Measurements from ENCODE around the gene ARSG.

The ARSG gene

DNA sequence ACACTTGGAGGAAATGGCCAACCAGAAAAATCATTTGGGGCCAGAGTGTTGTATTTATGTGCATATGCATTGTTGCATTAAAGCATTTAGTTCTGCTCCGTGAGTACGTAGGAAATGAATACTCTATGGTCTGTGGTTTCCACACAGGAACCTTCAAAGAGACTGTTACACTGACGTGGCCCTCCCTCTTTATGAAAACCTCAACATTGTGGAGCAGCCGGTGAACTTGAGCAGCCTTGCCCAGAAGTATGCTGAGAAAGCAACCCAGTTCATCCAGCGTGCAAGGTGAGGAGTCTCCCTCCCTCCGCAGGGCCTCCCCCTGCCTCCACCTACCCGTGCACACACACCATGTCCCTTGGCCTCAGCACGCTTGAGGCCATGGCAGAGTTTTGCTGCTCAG, 65.2 kb downstream of the ARSG start:
- Histone ChIP-seq H3K9me2 (replicated peaks; ENCODE audit: insufficient read depth, low read length) (no peaks in the 10 kb centered on the region), H3K9me3 (ENCODE audit: insufficient read depth, low read length) (no peaks in the 10 kb centered on the region), H3K36me3 (ENCODE audit: low read length) (no peaks in the 10 kb centered on the region), H3K9ac (ENCODE audit: low read length) (no peak overlapping the region), H3F3A (ENCODE audit: insufficient read depth) (no peaks in the 10 kb centered on the region), H3K79me2 (ENCODE audit: insufficient read depth, low read length) (no peaks in the 10 kb centered on the region), H3K27ac (ENCODE audit: low read depth, low read length) (no peak overlapping the region), H3K27me3 (ENCODE audit: low read length) (no peaks in the 10 kb centered on the region), H2AFZ (ENCODE audit: low read depth, low read length, severe bottlenecking) (no peak overlapping the region), H4K20me1 (ENCODE audit: low read depth, low read length) (no peaks in the 10 kb centered on the region), H3K4me3 (ENCODE audit: insufficient read depth, low read length, poor library complexity, severe bottlenecking) (no peak overlapping the region), H3K4me2 (ENCODE audit: low read depth, low read length, poor library complexity, severe bottlenecking) (no peak overlapping the region)
- TF ChIP-seq, protein P1, sequence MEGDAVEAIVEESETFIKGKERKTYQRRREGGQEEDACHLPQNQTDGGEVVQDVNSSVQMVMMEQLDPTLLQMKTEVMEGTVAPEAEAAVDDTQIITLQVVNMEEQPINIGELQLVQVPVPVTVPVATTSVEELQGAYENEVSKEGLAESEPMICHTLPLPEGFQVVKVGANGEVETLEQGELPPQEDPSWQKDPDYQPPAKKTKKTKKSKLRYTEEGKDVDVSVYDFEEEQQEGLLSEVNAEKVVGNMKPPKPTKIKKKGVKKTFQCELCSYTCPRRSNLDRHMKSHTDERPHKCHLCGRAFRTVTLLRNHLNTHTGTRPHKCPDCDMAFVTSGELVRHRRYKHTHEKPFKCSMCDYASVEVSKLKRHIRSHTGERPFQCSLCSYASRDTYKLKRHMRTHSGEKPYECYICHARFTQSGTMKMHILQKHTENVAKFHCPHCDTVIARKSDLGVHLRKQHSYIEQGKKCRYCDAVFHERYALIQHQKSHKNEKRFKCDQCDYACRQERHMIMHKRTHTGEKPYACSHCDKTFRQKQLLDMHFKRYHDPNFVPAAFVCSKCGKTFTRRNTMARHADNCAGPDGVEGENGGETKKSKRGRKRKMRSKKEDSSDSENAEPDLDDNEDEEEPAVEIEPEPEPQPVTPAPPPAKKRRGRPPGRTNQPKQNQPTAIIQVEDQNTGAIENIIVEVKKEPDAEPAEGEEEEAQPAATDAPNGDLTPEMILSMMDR (IDR thresholded peaks at IDR 0.05; ENCODE audit: insufficient read depth, low read length, poor library complexity, severe bottlenecking): no peak

DNA sequence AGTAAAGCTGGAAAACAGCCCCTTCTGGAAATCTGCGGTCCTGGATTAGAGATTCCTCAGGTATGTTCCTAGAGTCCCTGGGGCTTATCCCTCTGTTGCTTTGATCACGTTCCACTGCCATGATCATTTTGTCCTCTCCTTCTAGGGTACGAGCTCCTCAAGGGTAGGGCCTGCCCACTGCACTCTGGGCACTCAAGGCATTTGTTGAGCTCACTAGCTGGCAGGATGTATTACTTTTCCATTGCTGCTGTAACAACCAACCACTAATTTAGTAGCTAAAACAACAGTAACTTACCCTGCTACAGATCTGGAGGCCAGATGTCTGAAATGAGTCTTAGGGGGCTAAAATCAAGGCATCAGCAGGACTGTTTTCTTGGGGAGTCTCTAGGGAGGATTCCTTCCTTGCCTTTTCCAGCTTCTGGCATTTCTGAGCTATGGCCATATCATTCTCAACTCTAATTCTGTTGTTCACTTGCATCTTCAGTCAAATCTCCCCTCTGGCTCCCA, 65.7 kb downstream of the ARSG start:
- H3K36me3 ChIP-seq (ENCODE audit: low read length): no peaks in the 10 kb centered on the region
- no peak overlapping the region for H3K27ac ChIP-seq (ENCODE audit: low read depth, low read length)
- no peaks in the 10 kb centered on the region for H3F3A ChIP-seq (ENCODE audit: insufficient read depth)
- no peaks in the 10 kb centered on the region for H4K20me1 ChIP-seq (ENCODE audit: low read depth, low read length)
- H3K4me2 ChIP-seq (ENCODE audit: low read depth, low read length, poor library complexity, severe bottlenecking): no peak overlapping the region
- TF ChIP-seq, protein P1 (IDR thresholded peaks at IDR 0.05; ENCODE audit: insufficient read depth, low read length, poor library complexity, severe bottlenecking): no peak
- TF ChIP-seq EZH2phosphoT487 (conservative IDR thresholded peaks at IDR 0.05; ENCODE audit: low read length): no peak
- no peak overlapping the region for H3K9ac ChIP-seq (ENCODE audit: low read length)
- H3K9me3 ChIP-seq (ENCODE audit: insufficient read depth, low read length): no peaks in the 10 kb centered on the region
- H3K79me2 ChIP-seq (ENCODE audit: insufficient read depth, low read length): no peaks in the 10 kb centered on the region
- H3K27me3 ChIP-seq (ENCODE audit: low read length): no peaks in the 10 kb centered on the region
- H3K9me2 ChIP-seq (replicated peaks; ENCODE audit: insufficient read depth, low read length): no peaks in the 10 kb centered on the region
- H3K4me3 ChIP-seq (ENCODE audit: insufficient read depth, low read length, poor library complexity, severe bottlenecking): no peak overlapping the region
- H2AFZ ChIP-seq (ENCODE audit: low read depth, low read length, severe bottlenecking): no peak overlapping the region

DNA sequence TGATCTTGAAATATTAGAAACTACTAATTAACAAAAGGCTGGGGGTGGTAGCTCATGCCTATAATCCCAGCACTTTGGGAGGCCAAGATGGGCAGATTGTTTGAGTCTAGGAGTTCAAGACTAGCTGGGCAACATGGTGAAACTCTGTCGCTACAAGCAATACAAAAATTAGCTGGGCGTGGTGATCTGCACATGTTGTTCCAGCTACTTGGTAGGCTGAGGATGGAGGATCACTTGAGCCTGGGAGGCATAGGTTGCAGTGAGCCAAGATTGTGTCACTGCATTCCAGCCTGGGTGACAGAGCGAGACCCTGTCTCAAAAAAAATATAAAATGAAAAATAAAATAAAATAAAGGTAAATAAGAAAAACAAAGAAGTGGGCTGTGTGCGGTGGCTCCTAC, 66.6 kb downstream of the ARSG start:
- Histone ChIP-seq H3K79me2 (ENCODE audit: insufficient read depth, low read length) (no peaks in the 10 kb centered on the region), H3K27me3 (ENCODE audit: low read length) (no peaks in the 10 kb centered on the region), H3K4me2 (ENCODE audit: low read depth, low read length, poor library complexity, severe bottlenecking) (no peak overlapping the region), H3K9me2 (replicated peaks; ENCODE audit: insufficient read depth, low read length) (no peaks in the 10 kb centered on the region), H3K36me3 (ENCODE audit: low read length) (no peaks in the 10 kb centered on the region), H3K27ac (ENCODE audit: low read depth, low read length) (no peak overlapping the region), H3K9me3 (ENCODE audit: insufficient read depth, low read length) (no peaks in the 10 kb centered on the region), H3F3A (ENCODE audit: insufficient read depth) (no peaks in the 10 kb centered on the region), H4K20me1 (ENCODE audit: low read depth, low read length) (no peaks in the 10 kb centered on the region), H3K4me3 (ENCODE audit: insufficient read depth, low read length, poor library complexity, severe bottlenecking) (no peak overlapping the region), H3K9ac (ENCODE audit: low read length) (no peak overlapping the region), H2AFZ (ENCODE audit: low read depth, low read length, severe bottlenecking) (no peak overlapping the region)
- TF ChIP-seq, protein P1 (IDR thresholded peaks at IDR 0.05; ENCODE audit: insufficient read depth, low read length, poor library complexity, severe bottlenecking): no peak
- no peak for TF ChIP-seq EZH2phosphoT487 (conservative IDR thresholded peaks at IDR 0.05; ENCODE audit: low read length)

Measured in SU-DHL-6 (cell line).